ENCODE results near the gene ARFGAP2. TPM values are rescaled to one million over a fixed set of nuclear protein-coding genes. Genes with fewer than 3 reads are reported as not detected.

The ARFGAP2 gene
- total RNA-seq, 1 donor from 2014 or later = 51.1 TPM

DNA sequence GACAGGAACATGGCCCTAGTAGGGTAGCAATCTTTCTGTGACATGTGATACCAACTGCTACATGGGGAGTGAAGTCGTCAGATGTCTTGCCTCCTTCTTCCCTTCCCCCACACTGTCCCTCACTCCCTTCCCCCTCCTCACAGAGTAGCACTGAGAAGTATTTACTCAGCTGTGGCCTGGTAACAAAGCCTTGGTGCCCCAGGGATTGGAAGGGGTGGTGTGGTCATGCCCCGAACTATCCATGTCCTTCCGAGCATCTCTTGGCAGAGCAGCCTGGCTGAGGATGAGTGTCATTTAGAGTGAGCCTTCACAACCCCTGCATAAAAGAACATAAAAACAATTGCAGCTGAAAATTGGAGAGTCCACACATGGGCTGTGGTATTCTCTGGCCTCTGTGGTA is 46.1 kb downstream of the ARFGAP2 start:
- Mint-ChIP-seq H3K4me1 (ENCODE audit: low read depth) (no peaks in the 10 kb centered on the region), H3K27me3 (ENCODE audit: low read depth) (no peaks in the 10 kb centered on the region), H3K27ac (ENCODE audit: unreplicated experiment) (no peak overlapping the region), H3K36me3 (ENCODE audit: low read depth) (no peaks in the 10 kb centered on the region), H3K9me3 (ENCODE audit: low read depth) (no peaks in the 10 kb centered on the region), H3K4me3 (ENCODE audit: unreplicated experiment) (no peak overlapping the region)
- DNase-seq (ENCODE audit: low spot score) = no peak
- TF ChIP-seq, protein P1, sequence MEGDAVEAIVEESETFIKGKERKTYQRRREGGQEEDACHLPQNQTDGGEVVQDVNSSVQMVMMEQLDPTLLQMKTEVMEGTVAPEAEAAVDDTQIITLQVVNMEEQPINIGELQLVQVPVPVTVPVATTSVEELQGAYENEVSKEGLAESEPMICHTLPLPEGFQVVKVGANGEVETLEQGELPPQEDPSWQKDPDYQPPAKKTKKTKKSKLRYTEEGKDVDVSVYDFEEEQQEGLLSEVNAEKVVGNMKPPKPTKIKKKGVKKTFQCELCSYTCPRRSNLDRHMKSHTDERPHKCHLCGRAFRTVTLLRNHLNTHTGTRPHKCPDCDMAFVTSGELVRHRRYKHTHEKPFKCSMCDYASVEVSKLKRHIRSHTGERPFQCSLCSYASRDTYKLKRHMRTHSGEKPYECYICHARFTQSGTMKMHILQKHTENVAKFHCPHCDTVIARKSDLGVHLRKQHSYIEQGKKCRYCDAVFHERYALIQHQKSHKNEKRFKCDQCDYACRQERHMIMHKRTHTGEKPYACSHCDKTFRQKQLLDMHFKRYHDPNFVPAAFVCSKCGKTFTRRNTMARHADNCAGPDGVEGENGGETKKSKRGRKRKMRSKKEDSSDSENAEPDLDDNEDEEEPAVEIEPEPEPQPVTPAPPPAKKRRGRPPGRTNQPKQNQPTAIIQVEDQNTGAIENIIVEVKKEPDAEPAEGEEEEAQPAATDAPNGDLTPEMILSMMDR (IDR thresholded peaks at IDR 0.05) = no peak

- H3K27ac Mint-ChIP-seq (ENCODE audit: unreplicated experiment) = no peak overlapping the region
- DNase-seq (ENCODE audit: low spot score) = no peak
These were observed 49.5 kb downstream of the ARFGAP2 start for GRCh38 chr11:47127213-47127612.

GRCh38 chr11:47125083-47125482 is 51.6 kb downstream of the ARFGAP2 start:
- H3K27ac Mint-ChIP-seq (ENCODE audit: unreplicated experiment) = no peak overlapping the region
- DNase-seq (ENCODE audit: low spot score) = no peak
- no peak overlapping the region for H3K4me3 Mint-ChIP-seq (ENCODE audit: unreplicated experiment)
- no peaks in the 10 kb centered on the region for H3K27me3 Mint-ChIP-seq (ENCODE audit: low read depth)
- no peaks in the 10 kb centered on the region for H3K36me3 Mint-ChIP-seq (ENCODE audit: low read depth)
- peaks cover 3% of the 10 kb centered on the region for H3K4me1 Mint-ChIP-seq (ENCODE audit: low read depth)
- no peaks in the 10 kb centered on the region for H3K9me3 Mint-ChIP-seq (ENCODE audit: low read depth)
- TF ChIP-seq, protein P1 (IDR thresholded peaks at IDR 0.05) = no peak

More at GRCh38 chr11:47127213-47127612, 49.5 kb downstream of the ARFGAP2 start:
- Mint-ChIP-seq H3K4me1 (ENCODE audit: low read depth) (peaks cover 3% of the 10 kb centered on the region), H3K9me3 (ENCODE audit: low read depth) (no peaks in the 10 kb centered on the region), H3K36me3 (ENCODE audit: low read depth) (no peaks in the 10 kb centered on the region), H3K4me3 (ENCODE audit: unreplicated experiment) (no peak overlapping the region), H3K27me3 (ENCODE audit: low read depth) (no peaks in the 10 kb centered on the region)
- TF ChIP-seq, protein P1 (IDR thresholded peaks at IDR 0.05) = no peak

DNA sequence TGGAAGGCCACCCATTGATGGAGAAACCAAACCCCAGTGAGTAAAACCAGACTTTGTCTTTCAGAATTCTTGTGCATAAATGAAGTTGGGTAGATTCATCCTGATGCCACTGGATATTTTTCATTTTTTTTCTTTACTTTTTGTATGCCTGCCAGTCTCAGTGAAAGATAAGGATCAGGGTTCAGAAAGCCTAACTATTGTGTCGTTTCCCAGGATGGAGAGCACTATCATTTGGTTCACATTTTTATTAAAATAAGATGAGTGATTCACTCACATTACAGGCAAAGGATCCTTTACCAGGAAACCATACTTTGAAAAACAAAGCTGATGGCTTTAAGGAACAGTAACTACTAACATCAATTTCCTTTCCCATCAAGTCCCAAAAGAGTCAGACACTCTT is 52.0 kb downstream of the ARFGAP2 start:
- DNase-seq (ENCODE audit: low spot score) = no peak
- H3K4me3 Mint-ChIP-seq (ENCODE audit: unreplicated experiment) = no peak overlapping the region
- H3K27me3 Mint-ChIP-seq (ENCODE audit: low read depth) = no peaks in the 10 kb centered on the region
- TF ChIP-seq, protein P1 (IDR thresholded peaks at IDR 0.05) = no peak
- H3K4me1 Mint-ChIP-seq (ENCODE audit: low read depth) = peaks cover 3% of the 10 kb centered on the region
- no peak overlapping the region for H3K27ac Mint-ChIP-seq (ENCODE audit: unreplicated experiment)
- H3K36me3 Mint-ChIP-seq (ENCODE audit: low read depth) = no peaks in the 10 kb centered on the region
- H3K9me3 Mint-ChIP-seq (ENCODE audit: low read depth) = no peaks in the 10 kb centered on the region

- DNase-seq (ENCODE audit: low spot score) = no peak
- TF ChIP-seq, protein P1 (IDR thresholded peaks at IDR 0.05) = no peak
- Mint-ChIP-seq H3K27ac (ENCODE audit: unreplicated experiment) (no peak overlapping the region), H3K36me3 (ENCODE audit: low read depth) (no peaks in the 10 kb centered on the region), H3K27me3 (ENCODE audit: low read depth) (no peaks in the 10 kb centered on the region), H3K4me3 (ENCODE audit: unreplicated experiment) (no peak overlapping the region), H3K4me1 (ENCODE audit: low read depth) (peaks cover 3% of the 10 kb centered on the region), H3K9me3 (ENCODE audit: low read depth) (no peaks in the 10 kb centered on the region)
These were observed 53.6 kb downstream of the ARFGAP2 start for GRCh38 chr11:47123094-47123493.

Data from chondrocyte (in vitro differentiated cells).